ENCODE data around the gene ACO1. TPM values are rescaled to one million over a fixed set of nuclear protein-coding genes. Genes with fewer than 3 reads are reported as not detected.

The ACO1 gene
- total RNA-seq, 1 donor from 2014 or later = 17.0 TPM

DNA sequence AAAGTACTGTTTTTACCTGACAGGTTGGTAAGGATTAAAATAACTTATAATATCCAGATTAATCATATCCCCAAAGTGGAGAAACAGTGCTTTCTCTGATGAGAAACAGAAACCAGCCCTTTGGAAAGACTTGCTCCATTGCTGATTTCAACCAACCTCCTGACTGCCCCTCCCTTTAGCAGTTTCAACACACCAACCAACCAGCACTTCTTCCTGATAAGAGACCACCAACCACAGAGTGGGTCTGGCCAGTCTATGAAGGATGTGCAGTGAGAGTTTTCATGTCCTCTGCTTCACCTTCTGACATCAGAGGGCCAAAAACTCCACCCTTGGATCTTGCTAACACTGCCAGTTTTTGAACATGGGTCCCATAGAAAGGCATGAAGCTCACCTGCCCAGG, 113.5 kb downstream of the ACO1 start:
- DNase-seq = no peak

GRCh38 chr9:32500768-32501167, 116.3 kb downstream of the ACO1 start:
- DNase-seq = no peak

GRCh38 chr9:32501868-32502267, 117.4 kb downstream of the ACO1 start:
- DNase-seq = no peak

- no peak for DNase-seq
These were observed 118.0 kb downstream of the ACO1 start for GRCh38 chr9:32502464-32502863.

DNA sequence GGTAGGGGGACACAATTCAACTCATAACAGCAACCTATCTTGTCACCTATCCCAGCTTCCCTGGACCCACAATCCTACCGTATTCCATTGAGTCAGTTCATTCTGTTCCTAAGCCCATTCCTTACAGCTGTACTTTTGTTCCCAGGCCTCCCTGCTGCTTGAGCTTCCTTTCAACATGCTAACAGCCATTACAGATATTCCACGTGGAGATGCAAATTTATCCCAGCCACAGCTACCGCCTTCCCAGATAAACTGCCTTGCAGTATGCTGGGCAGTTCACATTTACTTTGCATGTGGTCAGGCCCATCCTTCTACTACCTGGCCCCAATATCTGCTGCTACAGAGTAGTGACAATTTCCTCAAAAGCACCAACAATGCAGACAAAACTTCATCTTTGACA, 118.6 kb downstream of the ACO1 start:
- DNase-seq = no peak

Other genes with a start within 250 kb of the ACO1 start
- 10.9 TPM for gene RIGI, start 141.6 kb downstream of the ACO1 start, total RNA-seq
- 4.4 TPM for gene SMIM27, start 167.7 kb downstream of the ACO1 start, total RNA-seq
- gene TOPORS, start 167.9 kb downstream of the ACO1 start, total RNA-seq = 49.9 TPM
- gene NDUFB6, start 188.5 kb downstream of the ACO1 start, total RNA-seq = 43.2 TPM

All from occipital lobe (tissue), 2 donors.